ENCODE data around the gene ARL13B. TPM values are rescaled to one million over a fixed set of nuclear protein-coding genes. Genes with fewer than 3 reads are reported as not detected.

ARL13B gene
- total RNA-seq, 4 donors from 2014 or later = 0.80 to 4.9 (median 3.6) TPM

DNA sequence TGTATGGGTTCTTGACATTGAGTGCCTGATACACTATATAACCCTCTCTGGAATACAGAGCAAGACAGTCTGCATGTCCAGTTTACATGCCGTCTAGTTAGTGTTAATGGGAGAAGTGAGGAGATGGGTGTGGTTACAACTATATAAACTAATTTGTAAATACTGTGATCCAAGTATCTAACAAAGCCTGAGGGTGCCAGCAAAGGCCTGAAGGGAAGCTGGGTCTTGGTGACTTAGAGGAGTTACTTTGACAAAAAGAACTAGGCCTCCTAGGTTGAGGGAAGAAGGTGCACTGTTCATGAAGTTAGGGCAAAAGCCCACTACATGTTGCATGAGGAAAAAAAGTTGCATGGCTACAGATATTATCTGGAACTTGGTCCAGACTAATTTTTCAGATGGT lies 85.2 kb downstream of the ARL13B start:
- H3K27me3 ChIP-seq = no peaks in the 10 kb centered on the region
- WGBS, 2 donors (ENCODE audit: low coverage in 1 of 2) = 14 to 46% methylated on average over 1 of the region's 1 CpG
- TF ChIP-seq CTCF (IDR thresholded peaks at IDR 0.05) (no peak), POLR2A (IDR thresholded peaks at IDR 0.05) (no peak), EP300 (IDR thresholded peaks at IDR 0.05; ENCODE audit: low read depth) (no peak), POLR2AphosphoS5 (IDR thresholded peaks at IDR 0.05) (no peak)
- H3K27ac ChIP-seq = no peak overlapping the region
- in situ Hi-C loops (cut with MboI; ENCODE audit: low pct_ligation_motif_present in 1 of 4, low pct_unique_long_range_greater_than_20kb in 1 of 4, low sequenced_read_pairs in 3 of 4) = loop anchor here in 1 of 4 donors (10.0 kb wide), 1 partner anchor 90 kb away; the partner anchor contains the start of gene PROS1
- DNase-seq = no peak
- H3K4me1 ChIP-seq = peaks cover 13 to 57% (median 23%) of the 10 kb centered on the region in 4 donors
- no peaks in the 10 kb centered on the region for H3K9me3 ChIP-seq
- intact Hi-C loops (cut with DNase I; ENCODE audit: low total_unique reads) = loop anchor here (5.0 kb wide), 1 partner anchor 63 kb away; no protein-coding TSS in a partner anchor
- H3K4me3 ChIP-seq = peak overlapping the region in 1 of 4 donors; percentile 3
- no peaks in the 10 kb centered on the region for H3K36me3 ChIP-seq

DNA sequence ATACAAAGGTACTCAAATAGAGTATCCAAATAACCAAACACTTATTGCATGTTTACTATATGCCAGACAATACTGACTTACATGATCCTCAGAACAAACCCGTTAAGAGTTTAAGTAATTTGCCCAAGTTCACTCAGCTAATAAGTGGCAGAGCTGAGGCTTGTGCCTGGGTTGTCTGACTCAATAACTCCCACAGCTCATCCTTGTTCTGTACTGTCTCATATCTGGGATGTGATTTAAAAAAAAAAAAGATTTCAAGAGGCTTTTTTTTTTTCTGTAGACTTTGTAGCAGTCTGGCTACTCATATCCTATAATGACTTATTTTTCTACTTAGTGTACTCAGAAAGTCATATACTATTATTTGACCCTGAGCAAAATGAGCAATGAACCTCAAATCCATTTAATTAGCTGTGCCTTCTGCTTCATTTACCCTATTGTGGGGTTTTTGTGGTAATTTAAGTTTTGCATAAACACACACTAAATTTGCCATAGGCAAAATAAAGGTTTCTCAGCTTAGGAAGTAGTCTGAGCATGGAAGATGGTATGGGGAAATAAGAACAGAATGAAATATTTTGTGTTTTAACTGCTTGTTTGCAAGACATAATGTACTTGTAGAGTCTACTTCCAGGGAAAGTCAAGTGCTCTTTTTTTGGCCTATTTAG lies 86.0 kb downstream of the ARL13B start:
- H3K27ac ChIP-seq = peak overlapping the region in 1 of 4 donors; percentile 16
- no peaks in the 10 kb centered on the region for H3K9me3 ChIP-seq
- in situ Hi-C loops (cut with MboI; ENCODE audit: low pct_ligation_motif_present in 1 of 4, low pct_unique_long_range_greater_than_20kb in 1 of 4, low sequenced_read_pairs in 3 of 4) (loop anchor here in 1 of 4 donors (10.0 kb wide), 1 partner anchor 91 kb away; the partner anchor contains the start of gene PROS1), intact Hi-C loops (cut with DNase I; ENCODE audit: low total_unique reads) (loop anchor here (5.0 kb wide), 1 partner anchor 64 kb away; no protein-coding TSS in a partner anchor)
- H3K4me3 ChIP-seq = no peak overlapping the region
- no peaks in the 10 kb centered on the region for H3K36me3 ChIP-seq
- TF ChIP-seq POLR2A (IDR thresholded peaks at IDR 0.05) (no peak), POLR2AphosphoS5 (IDR thresholded peaks at IDR 0.05) (no peak), CTCF (IDR thresholded peaks at IDR 0.05) (no peak), EP300 (IDR thresholded peaks at IDR 0.05; ENCODE audit: low read depth) (no peak)
- H3K4me1 ChIP-seq = peaks cover 13 to 57% (median 23%) of the 10 kb centered on the region in 4 donors
- DNase-seq = no peak
- H3K27me3 ChIP-seq = no peaks in the 10 kb centered on the region
- WGBS, 2 donors (ENCODE audit: low coverage in 1 of 2) = 82 to 86% methylated on average over 1 of the region's 1 CpG

GRCh38 chr3:94066506-94067500 lies 86.8 kb downstream of the ARL13B start:
- 78 to 85% methylated on average over 5 to 6 of the region's 6 CpGs for WGBS, 2 donors (ENCODE audit: low coverage in 1 of 2)
- in situ Hi-C loops (cut with MboI; ENCODE audit: low pct_ligation_motif_present in 1 of 4, low pct_unique_long_range_greater_than_20kb in 1 of 4, low sequenced_read_pairs in 3 of 4) (loop anchor here in 1 of 4 donors (10.0 kb wide), 1 partner anchor 92 kb away; the partner anchor contains the start of gene PROS1), intact Hi-C loops (cut with DNase I; ENCODE audit: low total_unique reads) (loop anchor here (5.0 kb wide), 1 partner anchor 65 kb away; no protein-coding TSS in a partner anchor)
- no peaks in the 10 kb centered on the region for H3K9me3 ChIP-seq
- no peaks in the 10 kb centered on the region for H3K27me3 ChIP-seq
- peaks cover 13 to 53% (median 22%) of the 10 kb centered on the region in 4 donors for H3K4me1 ChIP-seq
- H3K27ac ChIP-seq = peak overlapping the region in 1 of 4 donors; percentile 16
- no peak for TF ChIP-seq POLR2AphosphoS5 (IDR thresholded peaks at IDR 0.05)
- no peak for TF ChIP-seq EP300 (IDR thresholded peaks at IDR 0.05; ENCODE audit: low read depth)
- no peak for TF ChIP-seq POLR2A (IDR thresholded peaks at IDR 0.05)
- TF ChIP-seq CTCF (IDR thresholded peaks at IDR 0.05) = no peak
- H3K36me3 ChIP-seq = no peaks in the 10 kb centered on the region
- DNase-seq = no peak
- H3K4me3 ChIP-seq = no peak overlapping the region

All from transverse colon (tissue), 4 donors.